ENCODE data around the gene PLXNA4.

- TF ChIP-seq POLR2A (IDR thresholded peaks at IDR 0.05; ENCODE audit: low read depth, low read length): no peak
- TF ChIP-seq POLR2AphosphoS5 (IDR thresholded peaks at IDR 0.05; ENCODE audit: low read depth, low read length): no peak
These were observed 256.8 kb downstream of the PLXNA4 start for GRCh38 chr7:132319481-132319880.

All from GM12892 (cell line).